A673 (cell line): ENCODE data around the gene MAPRE3. TPM values are rescaled to one million over a fixed set of nuclear protein-coding genes. Genes with fewer than 3 reads are reported as not detected.

ENCODE experiments used
- BruUV-seq: library from RNA; stranded (reverse); fragments of 400-500 nt; replicated peaks from 2 replicates; lab custom pipeline; 2021; lab: Mats Ljungman, UMichigan
- CTCF ChIA-PET: fragments of 300-600 bp; sonication (Branson Sonifier 250); formaldehyde crosslinking; loops from one replicate; lab custom pipeline; 2022; ENCODE audit warnings: antibody characterized with exemption; lab: Charles Lee
- POLR2A ChIA-PET: fragments of 300-600 bp; sonication (Branson Sonifier 250); formaldehyde crosslinking; loops from one replicate; lab custom pipeline; 2022; ENCODE audit warnings: antibody characterized with exemption; ENCODE audit not compliant: low non-redundant PET; lab: Charles Lee
- DNase-seq: peaks from one replicate; pipeline ENCODE4 v3.0.0-alpha.2; 2015; ENCODE audit warnings: low spot score
- H3K27ac ChIP-seq: fragments of 200-600 bp; sonication (generic); 2 replicates; pipeline ENCODE4 v1.5.1; 2016; ENCODE audit warnings: mixed run types, low read depth, mild to moderate bottlenecking, mixed read lengths, antibody characterized with exemption, low read length; ENCODE audit not compliant: poor library complexity, severe bottlenecking
- H3K27me3 ChIP-seq: fragments of 200-600 bp; sonication (generic); replicated peaks from 2 replicates; pipeline ENCODE4 v1.6.1; 2017; ENCODE audit warnings: mixed run types, low read depth, mild to moderate bottlenecking, mixed read lengths, antibody characterized with exemption, low read length; ENCODE audit not compliant: insufficient read depth, poor library complexity
- H3K36me3 ChIP-seq: fragments of 200-600 bp; sonication (generic); 2 replicates; pipeline ENCODE4 v1.6.1; 2016; ENCODE audit warnings: mixed run types, mild to moderate bottlenecking, mixed read lengths, antibody characterized with exemption, low read length; ENCODE audit not compliant: insufficient read depth, poor library complexity, severe bottlenecking
- H3K4me1 ChIP-seq: fragments of 200-600 bp; sonication (generic); 2 replicates; pipeline ENCODE4 v1.6.1; 2017; ENCODE audit warnings: mixed run types, mild to moderate bottlenecking, mixed read lengths, antibody characterized with exemption, low read length; ENCODE audit not compliant: insufficient read depth, poor library complexity, severe bottlenecking
- H3K4me3 ChIP-seq: fragments of 200-600 bp; sonication (generic); 2 replicates; pipeline ENCODE4 v1.5.1; 2016; ENCODE audit warnings: low read depth, mixed run types, mild to moderate bottlenecking, mixed read lengths, low read length; ENCODE audit not compliant: poor library complexity, severe bottlenecking
- H3K9me3 ChIP-seq: fragments of 200-600 bp; sonication (generic); 2 replicates; pipeline ENCODE4 v1.6.1; 2016; ENCODE audit warnings: mixed run types, low read depth, mild to moderate bottlenecking, mixed read lengths, antibody characterized with exemption, low read length; ENCODE audit not compliant: poor library complexity, severe bottlenecking
- CTCF ChIP-seq: fragments of 300-800, 200-600 bp; sonication (generic); conservative IDR thresholded peaks from 2 replicates; pipeline ENCODE4 v1.5.1; 2017; ENCODE audit warnings: low read depth, mild to moderate bottlenecking, antibody characterized with exemption, low read length, moderate library complexity, mixed read lengths
- EZH2 ChIP-seq: fragments of 200-600 bp; sonication (generic); IDR thresholded peaks from 2 replicates; pipeline ENCODE4 v1.6.1; 2017; ENCODE audit warnings: borderline replicate concordance, low read depth, mild to moderate bottlenecking, mixed read lengths, antibody characterized with exemption, low read length; ENCODE audit not compliant: poor library complexity, severe bottlenecking
- intact Hi-C: fragments of 100-400 bp; cut with micrococcal nuclease; formaldehyde crosslinking; loops from one replicate; pipeline ENCODE4 v1.10.0; 2022; ENCODE audit not compliant: unreplicated experiment
- total RNA-seq: library from RNA; stranded (reverse); gene quantifications from 2 replicates; pipeline ENCODE4 v1.2.3, GENCODE V29; 2021

MAPRE3 gene
- total RNA-seq, 1 experiment from 2014 or later = 8.4 TPM

- H3K4me1 ChIP-seq = no peaks in the 10 kb centered on the region
- CTCF ChIA-PET = interaction anchor here (1.0 kb wide), 1 partner anchor 33 kb away, joined by 8 read pairs; no protein-coding TSS in a partner anchor
- POLR2A ChIA-PET = no interaction called here
- no peaks in the 10 kb centered on the region for H3K9me3 ChIP-seq
- H3K36me3 ChIP-seq = no peaks in the 10 kb centered on the region
- no peak overlapping the region for H3K4me3 ChIP-seq
- BruUV-seq = no TSS peak
- intact Hi-C loops = no loop called here
- TF ChIP-seq EZH2 (no peak), CTCF (no peak)
- H3K27me3 ChIP-seq = no peaks in the 10 kb centered on the region
- no peak overlapping the region for H3K27ac ChIP-seq
- no peak for DNase-seq
Measured at GRCh38 chr2:26983746-26984145, 13.3 kb downstream of the MAPRE3 start.

- no peaks in the 10 kb centered on the region for H3K27me3 ChIP-seq
- H3K27ac ChIP-seq = no peak overlapping the region
- intact Hi-C loops = no loop called here
- ChIA-PET CTCF (no interaction called here), POLR2A (no interaction called here)
- H3K36me3 ChIP-seq = no peaks in the 10 kb centered on the region
- no peak for DNase-seq
- TF ChIP-seq EZH2 (no peak), CTCF (no peak)
- no peaks in the 10 kb centered on the region for H3K9me3 ChIP-seq
- BruUV-seq = no TSS peak
- H3K4me3 ChIP-seq = no peak overlapping the region
- no peaks in the 10 kb centered on the region for H3K4me1 ChIP-seq
Measured at GRCh38 chr2:26985807-26986206, 15.4 kb downstream of the MAPRE3 start.

- Histone ChIP-seq H3K27me3 (no peaks in the 10 kb centered on the region), H3K27ac (no peak overlapping the region), H3K4me1 (no peaks in the 10 kb centered on the region), H3K9me3 (no peaks in the 10 kb centered on the region), H3K4me3 (no peak overlapping the region), H3K36me3 (no peaks in the 10 kb centered on the region)
- no TSS peak for BruUV-seq
- no peak for TF ChIP-seq EZH2
- TF ChIP-seq CTCF = no peak
- ChIA-PET CTCF (interaction anchor here (1.1 kb wide), 1 partner anchor 409 kb away, joined by 4 read pairs; no protein-coding TSS in a partner anchor), POLR2A (no interaction called here)
- intact Hi-C loops = no loop called here
- no peak for DNase-seq
Measured at GRCh38 chr2:26986576-26986975, 16.1 kb downstream of the MAPRE3 start.
